Measurements from ENCODE around the gene CCDC148. TPM values are rescaled to one million over a fixed set of nuclear protein-coding genes. Genes with fewer than 3 reads are reported as not detected.

Gene CCDC148
- 1 to 10 TPM in 3 of 10 donors, under 1 TPM in 7; 0.36 to 1.4 (median 0.68) TPM for total RNA-seq
- polyA plus RNA-seq, result under 1 TPM; 0.07 to 0.51 TPM
- long read RNA-seq, donor 1, result 0 reads
- long read RNA-seq, donor 2, partial matches to known transcripts, result 0 of 1 reads
- long read RNA-seq, donor 2, other reads (novel, unspliced or antisense), result 1 of 1 reads
- long read RNA-seq, donor 3, partial matches to known transcripts, result 0 of 1 reads
- long read RNA-seq, donor 3, other reads (novel, unspliced or antisense), result 1 of 1 reads

DNA sequence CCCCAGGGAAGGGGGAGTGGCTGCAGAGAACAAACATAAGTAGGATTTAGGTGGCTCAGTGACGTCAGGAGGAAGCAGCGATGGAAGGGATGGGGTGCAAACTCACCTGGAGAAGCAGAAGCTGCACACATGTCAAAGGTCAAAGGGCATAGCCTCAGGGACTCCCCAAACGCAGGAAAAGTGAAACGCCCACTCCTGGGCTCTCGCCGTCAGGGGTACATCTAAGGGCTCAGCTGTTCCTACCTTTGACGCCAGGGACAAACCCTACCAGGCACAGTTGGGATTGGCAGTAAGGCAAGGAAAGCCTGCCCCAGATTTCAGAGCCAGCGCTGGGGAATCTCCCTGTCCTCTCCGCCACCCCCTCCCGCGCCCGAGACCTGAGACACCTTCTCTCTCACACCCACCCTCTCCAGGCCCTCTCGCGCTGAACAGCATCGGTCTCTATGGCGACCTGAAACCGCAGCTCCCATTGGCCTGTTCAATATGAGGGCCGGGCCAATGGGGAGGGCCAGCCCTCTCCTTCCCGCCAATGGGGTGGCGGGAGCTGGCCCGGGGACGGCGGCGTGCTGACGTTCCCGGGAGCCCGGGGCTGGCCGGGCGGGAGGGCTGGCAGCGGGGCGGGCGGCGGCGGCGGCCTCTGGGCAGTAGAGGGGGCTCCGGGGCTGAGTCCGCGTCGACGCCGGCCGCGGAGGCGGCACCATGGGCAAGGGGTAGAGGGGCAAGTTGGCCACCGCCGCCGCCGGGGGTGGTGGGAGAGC lies at the start of gene CCDC148, which contains the start of gene PKP4:
CCDC148 (minus strand) TSS at position 445 of the 758 bp plus-strand sequence; CDS start at position 131, 314 bp downstream.
PKP4 (plus strand) TSS at position 644 of the 758 bp plus-strand sequence. CDS start 76,233 bp downstream, outside the sequence.
- Histone ChIP-seq H3K36me3 (no peaks in the 10 kb centered on the region), H3K27me3 (no peaks in the 10 kb centered on the region), H3K9me3 (no peaks in the 10 kb centered on the region), H3K4me1 (peaks cover 0 to 41% (median 36%) of the 10 kb centered on the region in 9 donors), H3K4me3 (peak within 1 kb of the TSS; percentile 57 to 97 (median 91)), H3K27ac (peak within 1 kb of the TSS; percentile 73 to 98 (median 96))
- ATAC-seq, result peak; percentile 94 to 98 (median 96)
- TF ChIP-seq, protein P1, sequence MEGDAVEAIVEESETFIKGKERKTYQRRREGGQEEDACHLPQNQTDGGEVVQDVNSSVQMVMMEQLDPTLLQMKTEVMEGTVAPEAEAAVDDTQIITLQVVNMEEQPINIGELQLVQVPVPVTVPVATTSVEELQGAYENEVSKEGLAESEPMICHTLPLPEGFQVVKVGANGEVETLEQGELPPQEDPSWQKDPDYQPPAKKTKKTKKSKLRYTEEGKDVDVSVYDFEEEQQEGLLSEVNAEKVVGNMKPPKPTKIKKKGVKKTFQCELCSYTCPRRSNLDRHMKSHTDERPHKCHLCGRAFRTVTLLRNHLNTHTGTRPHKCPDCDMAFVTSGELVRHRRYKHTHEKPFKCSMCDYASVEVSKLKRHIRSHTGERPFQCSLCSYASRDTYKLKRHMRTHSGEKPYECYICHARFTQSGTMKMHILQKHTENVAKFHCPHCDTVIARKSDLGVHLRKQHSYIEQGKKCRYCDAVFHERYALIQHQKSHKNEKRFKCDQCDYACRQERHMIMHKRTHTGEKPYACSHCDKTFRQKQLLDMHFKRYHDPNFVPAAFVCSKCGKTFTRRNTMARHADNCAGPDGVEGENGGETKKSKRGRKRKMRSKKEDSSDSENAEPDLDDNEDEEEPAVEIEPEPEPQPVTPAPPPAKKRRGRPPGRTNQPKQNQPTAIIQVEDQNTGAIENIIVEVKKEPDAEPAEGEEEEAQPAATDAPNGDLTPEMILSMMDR (IDR thresholded peaks at IDR 0.05), result peak in 3 of 9 donors; percentile 32 to 48 (median 48)
- intact Hi-C loops (cut with DNase I), result loop anchor here (5.0 to 10.0 kb wide), 10 partner anchors 198 to 422 kb away; no protein-coding TSS in a partner anchor
- peak; percentile 87 to 90 for DNase-seq
- 0% methylated on average over 43 to 48 of the region's 48 CpGs for WGBS, 2 donors

DNA sequence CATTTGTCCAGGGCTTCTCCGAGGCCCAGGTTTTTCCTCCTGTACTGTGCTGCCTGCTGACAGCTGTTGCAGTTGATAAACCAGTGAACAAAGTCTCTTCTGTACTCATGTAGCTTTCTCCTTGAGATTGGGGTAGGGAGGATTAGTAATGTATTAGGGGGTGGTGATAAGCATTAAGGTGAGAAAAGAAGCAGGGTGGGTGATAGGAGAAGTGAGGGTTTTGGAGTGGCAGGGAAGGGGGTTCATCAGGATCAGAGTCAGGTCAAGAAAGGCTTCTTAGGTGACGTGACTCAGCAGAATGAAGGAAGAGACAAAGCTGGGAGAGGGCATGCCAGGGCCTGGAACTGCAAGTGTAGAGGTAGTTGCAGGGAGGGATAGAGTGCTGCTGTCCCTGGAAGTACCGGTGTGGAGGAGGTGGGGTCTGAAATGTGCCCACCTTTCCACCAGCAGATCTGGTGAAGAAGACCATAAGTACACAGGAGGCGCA lies 48.9 kb upstream of the CCDC148 start:
- Histone ChIP-seq H3K27ac (peak overlapping the region in 1 of 10 donors; percentile 2), H3K4me1 (peaks cover 0 to 54% (median 26%) of the 10 kb centered on the region in 9 donors), H3K36me3 (no peaks in the 10 kb centered on the region), H3K9me3 (no peaks in the 10 kb centered on the region), H3K27me3 (no peaks in the 10 kb centered on the region), H3K4me3 (no peak overlapping the region)
- intact Hi-C loops (cut with DNase I), result loop anchor here in 1 of 10 donors (10.0 kb wide), 1 partner anchor 69 kb away; no protein-coding TSS in a partner anchor
- ATAC-seq (peak in 1 of 8 donors; percentile 19), DNase-seq (no peak)
- WGBS, 2 donors, result 82 to 85% methylated on average over 4 of the region's 4 CpGs
- TF ChIP-seq, protein P1 (IDR thresholded peaks at IDR 0.05), result no peak

DNA sequence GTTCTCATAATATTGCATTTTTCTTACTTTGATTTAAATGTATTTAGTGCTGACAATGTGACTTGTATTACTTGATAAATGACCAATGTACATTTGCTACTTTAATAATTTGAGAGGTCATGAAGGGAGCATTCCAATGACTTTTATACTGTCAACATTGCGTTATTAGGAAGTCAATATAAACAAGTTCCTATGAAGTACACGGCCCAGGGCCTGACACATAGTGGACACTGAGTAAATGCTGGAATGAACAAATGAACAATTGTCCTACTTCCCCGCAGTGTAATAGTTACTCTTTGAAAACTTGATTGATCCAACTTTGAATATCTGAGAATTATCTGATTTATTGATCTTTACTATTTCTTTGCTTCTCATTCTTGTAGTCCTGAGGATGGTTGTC lies 47.5 kb upstream of the CCDC148 start:
- TF ChIP-seq, protein P1 (IDR thresholded peaks at IDR 0.05), result no peak
- no peak for DNase-seq
- Histone ChIP-seq H3K9me3 (no peaks in the 10 kb centered on the region), H3K27me3 (no peaks in the 10 kb centered on the region), H3K4me3 (no peak overlapping the region), H3K36me3 (no peaks in the 10 kb centered on the region), H3K27ac (no peak overlapping the region), H3K4me1 (peaks cover 0 to 57% (median 24%) of the 10 kb centered on the region in 9 donors)
- ATAC-seq, result no peak
- intact Hi-C loops (cut with DNase I), result loop anchor here in 1 of 10 donors (10.0 kb wide), 1 partner anchor 71 kb away; no protein-coding TSS in a partner anchor
- 91 to 93% methylated on average over 3 of the region's 3 CpGs for WGBS, 2 donors

DNA sequence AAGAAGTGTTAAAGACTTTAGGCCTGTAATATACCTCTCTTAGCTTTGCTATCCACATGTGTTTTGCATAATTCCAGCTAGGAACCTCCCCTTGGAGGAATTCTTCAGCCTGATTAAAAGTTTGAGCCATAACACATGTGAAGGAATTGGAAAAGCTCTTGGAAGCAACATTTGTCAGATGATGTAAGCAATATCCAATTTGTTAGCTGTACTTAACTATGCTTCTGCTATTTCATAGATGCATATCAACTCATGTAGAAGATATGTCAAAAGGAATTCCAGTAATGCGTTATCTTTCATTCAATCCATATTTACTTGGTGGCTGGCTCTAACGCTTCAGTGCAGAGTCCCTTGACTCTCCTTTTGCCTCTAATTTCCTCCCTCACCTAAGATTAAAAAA lies 46.4 kb upstream of the CCDC148 start:
- Histone ChIP-seq H3K27ac (no peak overlapping the region), H3K9me3 (no peaks in the 10 kb centered on the region), H3K4me3 (no peak overlapping the region), H3K36me3 (no peaks in the 10 kb centered on the region), H3K27me3 (no peaks in the 10 kb centered on the region), H3K4me1 (peaks cover 0 to 66% (median 24%) of the 10 kb centered on the region in 9 donors)
- TF ChIP-seq, protein P1 (IDR thresholded peaks at IDR 0.05), result no peak
- intact Hi-C loops (cut with DNase I), result loop anchor here in 1 of 10 donors (10.0 kb wide), 1 partner anchor 72 kb away; no protein-coding TSS in a partner anchor
- WGBS, 2 donors, result 67% methylated on average over 2 of the region's 2 CpGs
- DNase-seq (no peak), ATAC-seq (no peak)

Measured in heart right ventricle (tissue), 16 donors.